Memory B cell (primary cell): ENCODE results near the gene RBM23.
"Not testable (repeated sequence)": the region's sequence is repeated elsewhere in the genome, so short reads cannot be mapped to it uniquely, and the experiment has no call there.

Experiments used
- ATAC-seq: fragments of 150-1000 bp; cut with Tn5 transposase; 2 replicates; pipeline ENCODE4 v1.10.0; 2021; ENCODE audit warnings: low read depth, mild to moderate bottlenecking, moderate library complexity
- DNase-seq, 2 donors: peaks; one replicate each; pipeline ENCODE4 v3.0.0; 2022; ENCODE audit warnings: low spot score in 2 of 2
- H3K27ac Mint-ChIP-seq: one replicate; pipeline ENCODE4 v1.8.0; 2022; ENCODE audit warnings: mild to moderate bottlenecking, moderate library complexity, mixed read lengths
- H3K27me3 Mint-ChIP-seq: one replicate; pipeline ENCODE4 v1.8.0; 2022; ENCODE audit warnings: mixed read lengths
- H3K36me3 Mint-ChIP-seq: one replicate; pipeline ENCODE4 v1.8.0; 2022; ENCODE audit warnings: mild to moderate bottlenecking, mixed read lengths
- H3K4me1 Mint-ChIP-seq: one replicate; pipeline ENCODE4 v1.8.0; 2022; ENCODE audit warnings: mixed read lengths
- H3K4me3 Mint-ChIP-seq: one replicate; pipeline ENCODE4 v1.8.0; 2022; ENCODE audit warnings: mild to moderate bottlenecking, moderate library complexity, mixed read lengths
- H3K9me3 Mint-ChIP-seq: one replicate; pipeline ENCODE4 v1.8.0; 2022; ENCODE audit warnings: mixed read lengths

RBM23 gene

GRCh38 chr14:22918804-22919600 lies at the start of gene RBM23:
Gene RBM23, minus strand, starts transcription at chr14:22919149.
- Mint-ChIP-seq H3K4me1 (peaks cover 6% of the 10 kb centered on the region), H3K27me3 (no peaks in the 10 kb centered on the region), H3K36me3 (peaks cover 19% of the 10 kb centered on the region), H3K27ac (peak within 1 kb of the TSS; percentile 100), H3K9me3 (no peaks in the 10 kb centered on the region), H3K4me3 (peak within 1 kb of the TSS; percentile 98)
- ATAC-seq (peak; percentile 85), DNase-seq (peak; percentile 99)

GRCh38 chr14:22966783-22967269 lies 47.9 kb upstream of the RBM23 start:
- H3K4me3 Mint-ChIP-seq = no peak overlapping the region

GRCh38 chr14:22965916-22966782 lies 47.2 kb upstream of the RBM23 start:
- H3K27ac Mint-ChIP-seq, H3K36me3 Mint-ChIP-seq, H3K4me3 Mint-ChIP-seq, ATAC-seq, H3K27me3 Mint-ChIP-seq, H3K4me1 Mint-ChIP-seq, H3K9me3 Mint-ChIP-seq, DNase-seq: not testable (repeated sequence)

More at GRCh38 chr14:22966783-22967269, 47.9 kb upstream of the RBM23 start:
- Mint-ChIP-seq H3K27me3 (no peaks in the 10 kb centered on the region), H3K27ac (no peak overlapping the region), H3K36me3 (no peaks in the 10 kb centered on the region), H3K4me1 (no peaks in the 10 kb centered on the region), H3K9me3 (no peaks in the 10 kb centered on the region)
- no peak for ATAC-seq
- DNase-seq = no peak

GRCh38 chr14:22962061-22962676 lies 43.2 kb upstream of the RBM23 start:
- Mint-ChIP-seq H3K36me3 (no peaks in the 10 kb centered on the region), H3K27me3 (no peaks in the 10 kb centered on the region), H3K27ac (no peak overlapping the region), H3K4me3 (no peak overlapping the region), H3K9me3 (no peaks in the 10 kb centered on the region), H3K4me1 (no peaks in the 10 kb centered on the region)
- ATAC-seq (no peak), DNase-seq (no peak)

- Mint-ChIP-seq H3K4me1 (peaks cover 8% of the 10 kb centered on the region), H3K4me3 (peak overlapping the region; percentile 87), H3K9me3 (no peaks in the 10 kb centered on the region), H3K27me3 (no peaks in the 10 kb centered on the region), H3K27ac (peak overlapping the region; percentile 75), H3K36me3 (peaks cover 8% of the 10 kb centered on the region)
- DNase-seq (no peak), ATAC-seq (no peak)
Observed at GRCh38 chr14:22955702-22956569, 37.0 kb upstream of the RBM23 start.

GRCh38 chr14:22952418-22952817 lies 33.5 kb upstream of the RBM23 start:
- ATAC-seq (no peak), DNase-seq (no peak)
- Mint-ChIP-seq H3K36me3 (peaks cover 13% of the 10 kb centered on the region), H3K27ac (no peak overlapping the region), H3K9me3 (no peaks in the 10 kb centered on the region), H3K27me3 (no peaks in the 10 kb centered on the region), H3K4me1 (peaks cover 8% of the 10 kb centered on the region), H3K4me3 (no peak overlapping the region)

GRCh38 chr14:22951795-22952194 lies 32.8 kb upstream of the RBM23 start:
- H3K4me1 Mint-ChIP-seq, H3K27ac Mint-ChIP-seq, H3K27me3 Mint-ChIP-seq, ATAC-seq, H3K4me3 Mint-ChIP-seq, H3K9me3 Mint-ChIP-seq, DNase-seq: not testable (repeated sequence)
- H3K36me3 Mint-ChIP-seq = peaks cover 18% of the 10 kb centered on the region

GRCh38 chr14:22945642-22946041 lies 26.7 kb upstream of the RBM23 start:
- H3K36me3 Mint-ChIP-seq = peaks cover 23% of the 10 kb centered on the region
- H3K4me1 Mint-ChIP-seq = no peaks in the 10 kb centered on the region
- ATAC-seq (no peak), DNase-seq (no peak)
- H3K4me3 Mint-ChIP-seq = no peak overlapping the region
- no peaks in the 10 kb centered on the region for H3K27me3 Mint-ChIP-seq
- H3K27ac Mint-ChIP-seq = no peak overlapping the region
- no peaks in the 10 kb centered on the region for H3K9me3 Mint-ChIP-seq

- ATAC-seq (no peak), DNase-seq (no peak)
- Mint-ChIP-seq H3K4me3 (no peak overlapping the region), H3K4me1 (no peaks in the 10 kb centered on the region), H3K27ac (no peak overlapping the region), H3K27me3 (no peaks in the 10 kb centered on the region), H3K9me3 (no peaks in the 10 kb centered on the region), H3K36me3 (peaks cover 8% of the 10 kb centered on the region)
Observed at GRCh38 chr14:22939684-22940083, 20.7 kb upstream of the RBM23 start.

- H3K4me3 Mint-ChIP-seq = no peak overlapping the region
Observed at GRCh38 chr14:22935156-22935555, 16.2 kb upstream of the RBM23 start.

GRCh38 chr14:22932146-22932545 lies 13.2 kb upstream of the RBM23 start:
- no peak overlapping the region for H3K4me3 Mint-ChIP-seq
- H3K27ac Mint-ChIP-seq = no peak overlapping the region

More at GRCh38 chr14:22935156-22935555, 16.2 kb upstream of the RBM23 start:
- H3K4me1 Mint-ChIP-seq = peaks cover 2% of the 10 kb centered on the region
- ATAC-seq = no peak
- H3K27me3 Mint-ChIP-seq = no peaks in the 10 kb centered on the region
- H3K27ac Mint-ChIP-seq = no peak overlapping the region
- no peaks in the 10 kb centered on the region for H3K36me3 Mint-ChIP-seq
- no peak for DNase-seq
- H3K9me3 Mint-ChIP-seq = no peaks in the 10 kb centered on the region

GRCh38 chr14:22929961-22930364 lies 11.0 kb upstream of the RBM23 start:
- ATAC-seq (peak; percentile 9), DNase-seq (no peak)
- no peak overlapping the region for H3K27ac Mint-ChIP-seq
- H3K4me3 Mint-ChIP-seq = no peak overlapping the region
- no peaks in the 10 kb centered on the region for H3K9me3 Mint-ChIP-seq
- peaks cover 17% of the 10 kb centered on the region for H3K4me1 Mint-ChIP-seq
- no peaks in the 10 kb centered on the region for H3K27me3 Mint-ChIP-seq
- peaks cover 5% of the 10 kb centered on the region for H3K36me3 Mint-ChIP-seq

More at GRCh38 chr14:22932146-22932545, 13.2 kb upstream of the RBM23 start:
- no peaks in the 10 kb centered on the region for H3K27me3 Mint-ChIP-seq
- H3K4me1 Mint-ChIP-seq = peaks cover 11% of the 10 kb centered on the region
- DNase-seq = no peak
- no peaks in the 10 kb centered on the region for H3K9me3 Mint-ChIP-seq
- H3K36me3 Mint-ChIP-seq = no peaks in the 10 kb centered on the region
- ATAC-seq = no peak
